Smooth muscle cell (in vitro differentiated cells): ENCODE results near the gene NLK. TPM values are rescaled to one million over a fixed set of nuclear protein-coding genes. Genes with fewer than 3 reads are reported as not detected.

Experiments
- DNase-seq: peaks from one replicate; lab custom pipeline; 2025; ENCODE audit not compliant: unreplicated experiment; lab: John Stamatoyannopoulos, UW
- H2AFZ ChIP-seq: fragments of 200-600 bp; sonication (generic); 2 replicates; pipeline ENCODE4 v1.6.0; 2016; ENCODE audit warnings: antibody characterized with exemption, low read depth, mild to moderate bottlenecking
- H3F3A ChIP-seq: fragments of 200-600 bp; sonication (generic); 2 replicates; pipeline ENCODE4 v1.6.0; 2017; ENCODE audit warnings: antibody characterized with exemption, low read depth
- H3K27ac ChIP-seq: fragments of 200-600 bp; sonication (generic); 2 replicates; pipeline ENCODE4 v1.5.1; 2016; ENCODE audit warnings: low read depth, mild to moderate bottlenecking
- H3K27me3 ChIP-seq: fragments of 200-600 bp; sonication (generic); 2 replicates; pipeline ENCODE4 v1.6.1; 2016; ENCODE audit warnings: low read depth, mild to moderate bottlenecking
- H3K36me3 ChIP-seq: fragments of 200-600 bp; sonication (generic); 2 replicates; pipeline ENCODE4 v1.5.1; 2016; ENCODE audit warnings: low read depth
- H3K4me1 ChIP-seq: fragments of 200-600 bp; sonication (generic); 2 replicates; pipeline ENCODE4 v1.5.1; 2016; ENCODE audit warnings: low read depth
- H3K4me2 ChIP-seq: fragments of 200-600 bp; sonication (generic); 2 replicates; pipeline ENCODE4 v1.6.0; 2016; ENCODE audit warnings: mild to moderate bottlenecking
- H3K4me3 ChIP-seq: fragments of 200-600 bp; sonication (generic); 2 replicates; pipeline ENCODE4 v1.5.1; 2016; ENCODE audit warnings: mild to moderate bottlenecking
- H3K79me2 ChIP-seq: fragments of 200-600 bp; sonication (generic); 2 replicates; pipeline ENCODE4 v1.6.0; 2016; ENCODE audit warnings: low read depth, mild to moderate bottlenecking
- H3K9ac ChIP-seq: fragments of 200-600 bp; sonication (generic); 2 replicates; pipeline ENCODE4 v1.6.0; 2016; ENCODE audit warnings: low read depth
- H3K9me3 ChIP-seq: fragments of 200-600 bp; sonication (generic); replicated peaks from 2 replicates; pipeline ENCODE4 v1.5.1; 2016; ENCODE audit warnings: low read depth
- H4K20me1 ChIP-seq: fragments of 200-600 bp; sonication (generic); 2 replicates; pipeline ENCODE4 v1.6.0; 2016; ENCODE audit warnings: low read depth
- WGBS: methylation state at CpG from one replicate; pipeline ENCODE4 v1.1.7; 2016; ENCODE audit warnings: low lambda C conversion rate; 5-methylcytosine and 5-hydroxymethylcytosine counted together
- polyA plus RNA-seq: library from polyadenylated mRNA; unstranded; fragments of >200 nt; fragmentation: Nextera tagmentation; extraction: Ambion mirVana; gene quantifications from 2 replicates; pipeline ENCODE4 v1.2.1, GENCODE V29; 2016
- total RNA-seq: library from RNA; depleted of rRNA; stranded (reverse); fragments of >200 nt; gene quantifications from 2 replicates; pipeline ENCODE4 v1.2.3, GENCODE V29; 2014
- TF ChIP-seq, protein P1 (sequence below): fragments of 200-600 bp; sonication (generic); IDR thresholded peaks from 2 replicates; pipeline ENCODE4 v1.5.1; 2017; ENCODE audit warnings: borderline replicate concordance, mild to moderate bottlenecking, antibody characterized with exemption; ENCODE audit not compliant: insufficient read depth, poor library complexity, severe bottlenecking

Gene NLK
- total and polyA plus RNA-seq, 2 experiments from 2014 or later = 1.8 to 18.0 TPM

DNA sequence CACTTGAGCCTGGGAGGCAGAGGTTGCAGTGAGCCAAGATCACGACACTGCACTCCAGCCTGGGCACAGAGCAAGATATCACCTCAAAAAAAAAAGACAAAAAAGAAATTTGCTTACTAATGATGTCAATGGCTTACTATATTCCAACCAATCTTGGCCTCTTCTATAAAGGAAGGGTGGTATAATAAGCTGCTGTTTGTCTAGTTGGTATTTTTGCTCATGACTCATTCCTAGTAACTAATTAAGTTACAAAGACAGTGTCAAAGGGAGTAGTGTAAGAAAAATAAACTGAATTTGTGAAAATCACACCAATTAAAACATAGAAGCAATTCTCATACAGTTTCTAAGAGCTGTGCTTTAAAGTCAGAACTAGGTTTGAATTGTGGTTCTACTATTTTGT, 82.5 kb downstream of the NLK start:
- DNase-seq = no peak
- H3K36me3 ChIP-seq = peaks cover 13% of the 10 kb centered on the region
- no peak overlapping the region for H3K4me3 ChIP-seq
- no peak overlapping the region for H2AFZ ChIP-seq
- no peaks in the 10 kb centered on the region for H3K79me2 ChIP-seq
- no peaks in the 10 kb centered on the region for H3K27me3 ChIP-seq
- H3K27ac ChIP-seq = no peak overlapping the region
- no peak overlapping the region for H3K9ac ChIP-seq
- no peaks in the 10 kb centered on the region for H3K4me1 ChIP-seq
- no peak overlapping the region for H3K4me2 ChIP-seq
- H4K20me1 ChIP-seq = peaks cover 23% of the 10 kb centered on the region
- TF ChIP-seq, protein P1, sequence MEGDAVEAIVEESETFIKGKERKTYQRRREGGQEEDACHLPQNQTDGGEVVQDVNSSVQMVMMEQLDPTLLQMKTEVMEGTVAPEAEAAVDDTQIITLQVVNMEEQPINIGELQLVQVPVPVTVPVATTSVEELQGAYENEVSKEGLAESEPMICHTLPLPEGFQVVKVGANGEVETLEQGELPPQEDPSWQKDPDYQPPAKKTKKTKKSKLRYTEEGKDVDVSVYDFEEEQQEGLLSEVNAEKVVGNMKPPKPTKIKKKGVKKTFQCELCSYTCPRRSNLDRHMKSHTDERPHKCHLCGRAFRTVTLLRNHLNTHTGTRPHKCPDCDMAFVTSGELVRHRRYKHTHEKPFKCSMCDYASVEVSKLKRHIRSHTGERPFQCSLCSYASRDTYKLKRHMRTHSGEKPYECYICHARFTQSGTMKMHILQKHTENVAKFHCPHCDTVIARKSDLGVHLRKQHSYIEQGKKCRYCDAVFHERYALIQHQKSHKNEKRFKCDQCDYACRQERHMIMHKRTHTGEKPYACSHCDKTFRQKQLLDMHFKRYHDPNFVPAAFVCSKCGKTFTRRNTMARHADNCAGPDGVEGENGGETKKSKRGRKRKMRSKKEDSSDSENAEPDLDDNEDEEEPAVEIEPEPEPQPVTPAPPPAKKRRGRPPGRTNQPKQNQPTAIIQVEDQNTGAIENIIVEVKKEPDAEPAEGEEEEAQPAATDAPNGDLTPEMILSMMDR = no peak
- H3K9me3 ChIP-seq = no peaks in the 10 kb centered on the region
- WGBS = 100% methylated on average over 1 of the region's 1 CpG
- no peaks in the 10 kb centered on the region for H3F3A ChIP-seq

DNA sequence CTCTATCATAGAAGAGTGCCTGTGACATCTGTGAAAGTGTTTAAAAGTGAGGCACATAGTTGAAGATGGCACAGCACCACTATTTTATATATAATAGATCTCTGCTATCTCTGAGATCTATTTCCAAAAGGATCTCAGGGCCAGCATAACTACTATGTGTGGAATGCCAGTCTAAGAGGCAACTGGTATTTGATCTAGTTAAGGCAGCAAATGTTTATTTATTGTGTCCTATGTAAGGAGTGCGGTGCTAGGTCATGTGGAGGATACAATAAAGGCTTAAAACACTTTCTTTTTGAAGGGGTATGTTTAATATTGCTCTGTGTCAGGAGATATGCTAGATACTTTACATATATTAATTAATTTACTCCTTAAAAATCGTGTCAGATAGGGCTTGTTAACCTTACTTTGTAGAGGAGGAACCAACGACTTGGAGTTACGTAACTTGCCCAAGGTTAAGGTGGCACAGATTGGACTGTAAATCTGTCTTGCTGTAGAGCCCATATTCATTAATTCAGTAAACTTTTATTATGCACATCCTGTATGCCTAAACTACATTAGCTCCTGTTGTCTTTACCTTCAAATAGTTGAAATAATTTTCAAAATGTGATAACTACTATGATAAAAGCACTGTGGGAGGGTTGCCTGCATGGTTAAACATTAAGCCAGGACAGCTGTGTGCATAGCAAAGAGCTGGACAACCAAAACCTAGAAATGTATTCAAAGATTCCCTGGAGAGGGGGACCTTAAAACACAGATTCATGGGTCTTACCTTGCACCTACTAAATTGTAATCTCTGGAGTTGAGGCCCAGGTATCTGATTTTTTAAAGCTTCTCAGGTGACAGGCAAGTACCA, 83.3 kb downstream of the NLK start:
- Histone ChIP-seq H2AFZ (no peak overlapping the region), H3K4me2 (no peak overlapping the region), H3K27me3 (no peaks in the 10 kb centered on the region), H3F3A (no peaks in the 10 kb centered on the region), H3K9me3 (no peaks in the 10 kb centered on the region), H4K20me1 (peaks cover 16% of the 10 kb centered on the region), H3K4me1 (no peaks in the 10 kb centered on the region), H3K4me3 (no peak overlapping the region), H3K9ac (no peak overlapping the region), H3K27ac (no peak overlapping the region), H3K79me2 (no peaks in the 10 kb centered on the region), H3K36me3 (peaks cover 13% of the 10 kb centered on the region)
- WGBS = 88% methylated on average over 4 of the region's 4 CpGs
- TF ChIP-seq, protein P1 = no peak
- no peak for DNase-seq

DNA sequence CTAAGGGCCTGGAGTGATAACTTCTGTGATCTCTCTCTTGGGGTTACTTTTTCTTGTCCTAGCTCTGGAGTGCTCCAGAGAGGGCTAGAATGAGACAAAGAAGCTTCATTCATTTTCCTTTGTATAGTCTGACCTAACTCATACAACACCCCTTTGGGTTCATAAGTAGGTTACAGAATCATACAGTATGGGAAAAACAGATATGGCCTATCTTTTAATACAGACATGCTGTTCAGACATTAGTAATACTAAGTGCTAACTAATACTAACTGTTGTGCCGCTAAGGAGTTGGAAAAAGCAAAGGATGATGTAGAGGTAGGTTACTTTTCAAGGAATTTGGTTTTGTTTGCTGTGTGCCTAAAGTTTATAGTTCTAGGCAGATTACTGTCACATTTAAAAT, 84.7 kb downstream of the NLK start:
- H3K4me1 ChIP-seq = no peaks in the 10 kb centered on the region
- H4K20me1 ChIP-seq = peaks cover 7% of the 10 kb centered on the region
- H3F3A ChIP-seq = no peaks in the 10 kb centered on the region
- no peak overlapping the region for H3K4me3 ChIP-seq
- WGBS = 100% methylated on average over 1 of the region's 1 CpG
- TF ChIP-seq, protein P1 = no peak
- H3K9ac ChIP-seq = no peak overlapping the region
- H3K79me2 ChIP-seq = no peaks in the 10 kb centered on the region
- H3K27ac ChIP-seq = no peak overlapping the region
- H3K9me3 ChIP-seq = no peaks in the 10 kb centered on the region
- H2AFZ ChIP-seq = no peak overlapping the region
- H3K27me3 ChIP-seq = no peaks in the 10 kb centered on the region
- peaks cover 13% of the 10 kb centered on the region for H3K36me3 ChIP-seq
- H3K4me2 ChIP-seq = no peak overlapping the region
- no peak for DNase-seq

DNA sequence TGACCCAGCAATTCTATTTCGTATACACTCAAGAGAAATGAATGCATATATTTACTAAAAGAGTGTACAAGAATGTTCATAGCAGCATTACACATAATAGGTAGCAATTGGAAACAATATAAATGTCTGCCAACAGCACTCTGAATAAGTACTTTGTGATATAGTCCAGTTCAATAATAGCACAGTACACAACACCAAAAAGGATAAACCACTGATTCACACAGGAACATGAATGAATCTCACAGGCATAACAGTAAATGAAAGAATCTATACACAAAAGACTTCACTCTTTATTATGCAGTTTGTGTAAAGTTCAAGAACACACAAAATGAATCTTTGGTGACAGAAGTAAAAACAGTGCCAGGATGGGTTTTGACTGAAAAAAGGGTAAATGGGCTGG, 86.3 kb downstream of the NLK start:
- H3K4me1 ChIP-seq = no peaks in the 10 kb centered on the region
- no peak for DNase-seq
- TF ChIP-seq, protein P1 = no peak
- H3K79me2 ChIP-seq = no peaks in the 10 kb centered on the region
- 96% methylated on average over 1 of the region's 1 CpG for WGBS
- H3K4me2 ChIP-seq = no peak overlapping the region
- no peaks in the 10 kb centered on the region for H3K36me3 ChIP-seq
- no peaks in the 10 kb centered on the region for H3K9me3 ChIP-seq
- no peaks in the 10 kb centered on the region for H3K27me3 ChIP-seq
- H3K9ac ChIP-seq = no peak overlapping the region
- H3K4me3 ChIP-seq = no peak overlapping the region
- no peak overlapping the region for H3K27ac ChIP-seq
- H3F3A ChIP-seq = no peaks in the 10 kb centered on the region
- H4K20me1 ChIP-seq = no peaks in the 10 kb centered on the region
- H2AFZ ChIP-seq = no peak overlapping the region
